ENCODE data around the gene CRHR2.

The CRHR2 gene

DNA sequence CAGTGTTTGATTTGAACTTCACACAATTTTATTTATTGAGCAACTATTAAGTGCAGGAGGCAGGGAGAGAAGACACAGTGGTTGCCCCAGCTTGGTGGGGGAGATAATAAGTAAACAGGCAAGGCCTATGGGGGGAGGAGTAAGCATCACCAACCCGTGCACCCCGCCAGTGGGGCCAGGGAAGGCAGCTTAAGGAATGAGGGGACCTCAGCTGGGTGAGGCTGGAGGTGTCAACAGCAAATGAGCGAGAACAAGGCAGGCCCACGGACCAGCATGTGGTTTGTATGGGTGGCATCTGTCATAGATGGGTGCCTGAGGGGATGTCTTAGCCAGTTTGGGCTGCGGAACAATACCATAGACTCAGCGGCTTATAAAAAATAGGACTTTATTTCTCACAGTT lies 24.1 kb upstream of the CRHR2 start:
- DNase-seq = no peak

DNA sequence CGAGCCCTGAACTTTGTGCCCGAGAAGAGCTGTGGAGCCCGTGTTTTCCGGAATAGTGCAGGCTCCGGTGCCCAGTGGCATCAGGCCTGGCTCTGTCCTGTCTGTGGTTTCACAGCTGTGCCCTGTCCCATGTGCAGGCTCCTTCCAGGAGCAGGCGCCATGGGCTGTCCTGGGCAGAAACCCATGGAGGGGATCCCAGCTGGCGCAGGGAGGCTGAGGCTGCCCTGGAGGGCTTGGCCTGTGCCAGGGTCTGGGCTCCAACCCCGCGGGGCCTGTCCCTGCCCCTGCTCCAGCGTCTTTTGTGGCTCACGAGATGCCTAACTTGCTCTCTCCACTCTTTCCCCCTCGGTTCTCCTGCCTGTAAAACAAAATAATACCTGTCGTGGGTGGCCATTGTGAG lies 23.3 kb upstream of the CRHR2 start:
- no peak for DNase-seq

DNA sequence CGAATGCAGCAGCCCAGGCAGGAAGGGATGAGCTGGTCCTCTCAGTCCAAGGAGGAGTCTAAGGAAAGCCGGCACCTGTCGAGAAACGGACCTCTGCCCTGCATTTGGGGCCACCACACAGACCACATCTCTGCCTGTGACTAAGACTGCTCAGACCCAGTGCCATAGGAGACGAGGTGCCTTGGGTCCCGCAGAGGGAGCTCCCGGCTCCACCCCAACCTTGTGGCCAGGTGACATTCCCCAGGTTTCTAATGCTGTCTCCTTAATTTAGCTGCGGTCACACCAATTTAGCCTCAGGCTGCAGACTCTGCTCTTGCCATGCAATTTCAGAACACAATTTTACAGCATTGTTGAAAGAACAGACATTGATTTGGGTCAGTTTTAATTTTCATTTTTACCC lies 22.8 kb upstream of the CRHR2 start:
- DNase-seq = no peak

DNA sequence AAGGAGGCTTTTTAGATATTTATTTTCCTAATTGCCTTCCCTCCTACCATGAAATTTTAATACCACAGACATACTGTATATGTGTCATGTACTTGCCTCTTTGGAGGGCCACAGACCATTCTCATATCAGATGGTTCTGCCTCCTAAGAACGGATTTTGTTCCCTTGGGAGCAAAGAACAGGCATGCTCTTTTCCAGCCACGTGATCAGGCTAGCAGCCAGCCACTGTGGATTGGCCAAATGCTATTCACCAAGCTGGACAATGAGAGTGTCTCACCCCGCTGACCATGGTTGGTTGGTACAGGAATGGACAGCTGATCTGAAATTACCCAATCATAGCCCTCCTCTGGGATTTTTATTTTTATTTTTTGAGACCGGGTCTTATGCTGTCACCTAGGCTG lies 21.5 kb upstream of the CRHR2 start:
- no peak for DNase-seq

DNA sequence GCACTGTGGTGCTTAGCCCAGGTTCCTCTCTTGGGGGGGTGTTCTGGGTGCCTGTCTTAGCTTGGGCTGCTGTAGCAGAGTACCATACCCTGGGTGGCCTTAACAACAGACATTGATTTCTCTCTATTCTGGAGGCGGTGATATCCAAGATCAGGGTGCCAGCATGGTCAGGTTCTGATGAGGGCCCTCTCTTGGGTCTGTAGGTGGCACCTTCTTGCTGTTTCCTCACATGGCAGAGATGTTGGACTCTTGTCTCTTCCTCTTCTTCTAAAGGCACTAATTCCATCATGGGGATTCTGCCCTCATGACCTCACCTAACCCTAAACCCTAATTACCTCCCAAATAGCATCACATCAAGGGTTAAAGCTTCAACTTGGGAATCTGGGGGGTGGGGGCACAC lies 19.9 kb upstream of the CRHR2 start:
- DNase-seq = peak; percentile 22

DNA sequence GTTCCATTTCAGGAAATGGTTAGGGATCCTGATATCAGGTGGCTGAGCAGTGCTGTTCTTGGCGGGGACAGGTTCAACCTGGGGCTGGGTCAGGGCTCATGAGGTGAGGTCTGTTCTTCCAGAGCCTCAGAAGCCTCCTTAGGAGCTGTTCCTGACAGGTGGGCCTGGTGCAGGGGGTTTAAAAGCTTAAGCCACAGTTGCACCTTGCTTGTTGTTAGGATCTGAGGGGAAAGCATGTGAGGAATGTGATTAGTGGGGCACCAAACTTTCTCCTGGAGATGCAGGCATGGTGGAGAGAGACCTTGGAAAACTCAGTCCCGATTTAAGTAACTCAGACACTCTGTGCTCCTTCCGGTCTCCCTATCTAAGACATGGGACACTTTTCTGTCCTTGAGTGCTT lies 18.7 kb upstream of the CRHR2 start:
- no peak for DNase-seq

DNA sequence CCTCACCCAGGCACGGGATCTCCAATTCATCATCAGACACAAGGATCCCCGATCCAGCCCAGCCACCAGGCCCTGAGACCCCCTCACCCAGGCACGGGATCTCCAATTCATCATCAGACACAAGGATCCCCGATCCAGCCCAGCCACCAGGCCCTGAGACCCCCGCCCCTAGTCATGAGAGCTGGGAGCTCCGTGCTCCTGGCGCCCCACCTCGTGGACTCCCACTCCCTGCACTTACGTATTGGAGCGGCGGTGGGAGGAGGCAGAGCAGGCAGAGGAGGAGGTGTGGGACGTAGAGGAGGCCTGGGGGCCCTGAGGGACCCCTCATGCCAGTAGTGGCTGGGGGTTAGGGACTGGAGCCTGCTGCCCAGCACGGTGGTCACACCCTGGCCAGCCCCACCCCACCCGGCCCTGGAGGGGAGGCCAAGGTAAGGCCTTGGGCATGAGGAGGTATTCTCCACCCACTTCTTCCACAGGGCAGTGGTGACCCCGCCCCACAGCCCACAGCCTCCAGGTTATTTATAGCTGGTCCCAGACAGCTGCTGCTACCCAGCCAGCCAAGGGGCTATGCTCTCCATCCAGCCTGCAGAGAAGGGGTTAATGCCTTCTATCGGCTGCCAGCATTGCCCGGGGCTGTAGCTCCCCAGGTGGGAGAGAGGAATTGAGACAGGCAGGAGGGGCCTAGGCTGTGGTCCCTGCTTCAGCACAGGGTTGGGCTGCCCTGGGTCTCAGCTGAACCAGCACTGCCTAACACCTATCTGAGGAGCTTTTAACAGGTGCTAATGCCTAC lies 17.6 kb upstream of the CRHR2 start:
- DNase-seq = no peak

DNA sequence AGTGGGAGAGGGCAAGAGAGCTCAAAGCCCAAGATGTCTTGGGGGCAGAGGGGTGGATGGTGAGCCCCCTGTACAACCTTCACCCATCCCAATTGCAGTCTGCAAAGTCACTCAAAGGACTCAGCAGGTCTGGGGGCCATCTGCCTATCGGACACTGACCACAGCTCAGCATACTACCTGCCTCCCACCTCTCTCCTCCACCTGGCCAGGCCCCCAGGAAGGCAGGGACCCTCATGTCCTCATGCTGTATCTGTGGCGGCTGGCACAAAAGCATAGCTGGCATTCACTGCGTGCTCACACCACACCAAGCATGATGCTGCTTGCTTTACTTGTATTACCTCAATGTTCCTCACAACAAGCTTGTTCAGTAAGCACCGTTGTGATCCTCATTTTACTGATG lies 16.2 kb upstream of the CRHR2 start:
- DNase-seq = no peak

DNA sequence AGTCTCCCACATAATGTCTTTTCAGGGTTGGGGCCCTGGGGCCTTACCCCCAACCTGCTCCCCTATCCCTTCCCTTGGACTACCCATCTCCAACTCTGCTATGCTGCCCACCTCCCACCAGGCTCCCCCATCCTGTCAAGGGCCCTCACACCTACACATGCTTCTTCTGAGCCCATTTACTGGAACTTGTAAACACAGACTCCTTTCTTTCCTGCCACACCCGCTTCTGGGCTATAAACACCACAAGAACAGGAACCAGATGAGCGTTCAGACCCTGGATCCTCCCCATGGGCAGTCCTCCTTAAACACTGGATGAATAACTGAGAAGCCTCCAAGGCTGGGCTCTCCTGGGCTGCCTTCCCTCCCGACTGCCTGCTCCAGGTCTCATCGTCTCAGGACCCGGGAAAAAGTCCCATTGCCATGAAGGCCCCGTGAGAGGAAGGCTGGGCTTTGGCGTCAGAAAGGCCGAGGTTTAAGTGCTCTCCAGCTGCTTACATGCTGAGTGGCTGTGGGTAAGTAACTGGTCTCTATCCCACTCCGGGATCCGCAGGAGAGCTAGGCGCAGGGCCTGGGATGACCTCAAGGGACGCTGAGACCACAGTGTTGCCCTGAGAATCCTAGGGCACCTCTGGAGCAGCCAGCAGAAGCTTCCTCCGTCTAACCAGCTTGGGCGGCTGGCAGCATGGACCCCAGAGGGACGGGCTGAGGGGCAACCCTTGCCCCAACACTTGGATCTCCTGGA lies 15.6 kb upstream of the CRHR2 start:
- no peak for DNase-seq

DNA sequence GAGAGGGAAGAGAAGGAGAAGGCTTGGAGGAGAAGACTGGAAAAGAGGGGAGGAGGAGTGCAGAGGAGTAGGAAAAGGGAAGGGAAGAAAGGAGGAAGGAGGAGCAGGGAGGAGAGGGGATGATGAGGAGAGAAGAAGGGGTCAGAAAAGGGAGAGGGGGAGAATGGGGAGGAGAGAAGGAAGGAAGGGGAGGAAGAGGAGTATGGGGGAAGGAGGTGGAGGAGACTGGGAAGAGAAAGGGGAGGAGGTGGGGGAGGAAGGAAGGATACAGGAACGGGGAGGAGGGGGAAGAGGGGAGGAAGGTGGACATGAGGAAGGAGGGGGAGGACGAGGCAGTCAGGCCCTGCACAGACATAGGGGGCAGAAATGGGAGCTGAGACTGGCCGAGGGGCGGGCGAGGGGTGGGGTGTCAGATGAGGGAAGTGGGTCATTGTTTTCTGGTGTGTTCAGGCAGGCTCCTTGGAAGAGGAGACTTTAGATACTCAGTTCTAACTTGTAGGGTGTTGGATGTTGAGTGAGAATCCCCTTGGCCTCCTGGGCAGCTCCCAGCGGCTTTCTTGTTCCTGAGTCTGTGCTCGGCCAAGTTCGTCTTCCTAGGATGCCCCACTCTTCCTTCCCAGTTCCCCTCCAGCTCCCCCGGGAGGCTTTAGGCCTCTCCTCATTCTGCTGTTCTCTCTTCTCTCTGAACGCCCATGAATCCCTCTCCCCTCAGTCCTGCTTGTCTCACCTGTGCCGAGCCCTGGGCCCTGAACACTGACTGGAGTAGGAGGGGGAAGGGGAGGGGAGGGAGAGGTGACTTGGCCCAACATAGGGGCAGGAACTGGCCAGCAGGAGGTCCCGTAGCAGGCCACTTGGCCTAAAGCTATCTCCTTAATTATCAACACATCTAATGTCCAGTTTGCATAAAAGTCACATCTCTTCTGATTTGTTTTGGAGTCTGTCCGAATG lies 12.8 kb upstream of the CRHR2 start:
- DNase-seq = no peak

DNA sequence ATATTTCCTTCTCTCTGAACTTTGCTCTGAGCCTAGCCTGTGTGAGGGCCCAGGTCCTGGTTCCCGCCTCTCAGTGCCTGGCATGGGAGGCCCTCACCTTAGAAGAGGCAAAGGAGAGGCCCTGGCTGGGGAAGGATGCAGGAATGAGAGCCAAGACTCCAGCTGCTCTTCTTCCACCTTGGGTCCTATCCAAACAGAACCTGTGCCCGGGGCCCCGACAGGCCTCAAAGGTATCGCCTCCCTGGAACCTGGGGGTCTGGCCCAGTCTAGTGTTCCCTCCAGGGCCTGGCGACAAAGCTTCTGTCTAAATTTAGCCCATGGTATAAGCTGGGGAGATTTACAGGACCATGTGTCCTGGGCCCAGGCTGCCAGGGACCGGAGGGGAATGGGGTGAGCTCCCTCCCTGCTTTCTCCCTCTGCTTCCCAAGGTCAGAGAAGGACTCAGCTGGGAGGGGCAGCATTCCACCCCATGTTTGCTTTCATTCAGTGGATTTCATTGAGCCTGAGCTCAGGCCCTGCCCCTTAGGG lies 12.0 kb upstream of the CRHR2 start:
- no peak for DNase-seq

DNA sequence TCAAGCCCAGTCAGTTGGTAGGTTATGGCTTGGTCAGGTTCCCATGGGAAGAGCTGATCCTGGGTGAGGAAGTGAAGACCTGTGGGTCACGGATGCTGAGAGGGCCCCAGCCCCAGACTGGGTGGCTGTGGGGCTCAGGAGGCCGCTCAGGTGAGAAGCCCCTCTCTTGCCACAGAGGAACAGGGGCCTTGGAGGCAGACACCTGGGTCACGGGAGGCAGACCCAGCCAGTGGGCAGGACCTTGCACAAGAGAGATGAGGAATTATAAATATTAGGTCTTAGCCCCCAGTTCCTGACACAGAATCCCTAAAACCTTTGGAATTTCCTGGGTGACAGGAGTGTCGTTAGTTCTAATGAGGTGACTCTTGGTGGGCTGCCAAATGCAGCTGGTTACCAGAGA lies 10.6 kb upstream of the CRHR2 start:
- DNase-seq = no peak

DNA sequence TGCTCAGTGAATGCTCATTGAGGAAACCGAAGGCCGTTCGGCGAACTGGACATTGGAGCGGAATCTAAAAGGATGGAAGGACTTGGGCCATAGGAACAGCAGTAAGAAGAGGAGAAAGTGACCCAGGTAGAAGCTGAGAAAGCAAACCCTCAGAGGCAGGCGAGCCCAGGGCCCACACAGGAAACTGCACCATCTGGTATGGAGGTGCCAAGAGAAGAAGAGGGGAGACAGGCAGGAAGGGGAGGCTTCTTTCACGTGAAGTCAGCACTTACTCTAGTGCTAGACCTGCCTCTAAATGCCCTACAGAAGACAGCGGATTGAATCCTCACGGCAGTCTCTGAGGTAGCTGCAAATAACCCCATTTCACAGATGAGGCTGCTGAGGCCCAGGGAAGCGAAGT lies 10.2 kb upstream of the CRHR2 start:
- no peak for DNase-seq

DNA sequence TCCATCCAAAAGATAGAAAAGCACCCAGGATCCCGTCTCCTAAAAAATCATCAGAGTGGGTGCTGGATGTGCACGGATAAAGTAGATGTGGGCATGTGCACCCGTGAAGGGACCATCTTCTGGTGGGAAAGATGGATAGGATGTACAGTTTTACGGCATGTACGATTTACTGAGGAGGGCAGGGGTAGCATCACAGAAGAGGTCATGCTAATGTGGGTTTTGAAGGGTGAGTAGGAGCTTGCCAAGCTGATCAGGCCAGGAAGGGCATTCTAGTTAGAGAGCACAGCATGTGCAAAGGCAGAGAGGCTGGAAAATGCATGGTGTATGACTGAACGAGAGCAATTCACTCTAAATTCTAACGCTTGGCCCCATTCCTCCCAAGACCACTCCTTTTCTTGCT lies 7.8 kb upstream of the CRHR2 start:
- no peak for DNase-seq

DNA sequence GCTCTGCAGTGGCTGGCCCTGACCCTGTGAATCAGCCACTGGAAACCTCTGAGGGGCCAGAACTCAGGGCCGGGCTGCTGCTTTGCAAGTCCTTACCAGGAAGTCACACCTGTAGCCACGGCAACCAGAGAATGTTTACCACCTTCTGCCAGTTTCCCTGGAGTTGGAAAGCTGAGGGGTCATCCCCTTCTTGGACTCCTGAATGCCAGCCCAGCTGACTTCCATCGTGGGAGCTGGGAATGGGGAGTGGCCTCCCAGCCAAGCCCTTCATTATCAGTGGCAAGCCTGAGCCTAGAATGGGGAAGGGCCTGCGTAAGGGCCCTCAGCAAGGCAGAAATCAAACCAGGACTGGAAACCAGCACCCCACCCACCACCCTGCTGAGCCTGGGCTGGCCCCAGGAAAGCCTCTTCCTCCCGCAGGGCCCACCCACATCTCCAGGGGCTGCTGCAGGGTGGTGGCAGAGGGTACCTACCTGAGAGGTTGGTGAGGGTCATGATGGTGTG lies 6.5 kb upstream of the CRHR2 start:
- no peak for DNase-seq

DNA sequence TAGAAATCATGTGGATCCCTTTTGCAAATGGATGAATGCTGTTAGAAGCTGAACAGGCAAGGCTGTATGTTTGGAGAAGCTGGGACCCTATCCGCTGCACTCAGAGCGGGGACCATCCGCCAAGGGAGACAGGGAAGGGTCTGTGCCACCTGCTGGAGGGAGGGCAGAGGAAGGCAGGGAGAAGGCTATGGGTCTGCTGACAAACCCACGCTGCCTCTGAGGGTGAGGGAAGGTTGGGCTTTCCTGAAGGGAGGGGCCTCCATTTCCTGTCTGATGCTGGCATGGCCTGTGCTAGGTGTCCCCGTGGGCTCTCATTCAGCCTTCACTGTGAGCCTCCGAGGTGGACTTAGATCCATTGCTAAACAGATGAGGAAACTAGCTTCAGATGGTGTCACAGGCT lies 5.3 kb upstream of the CRHR2 start:
- DNase-seq = no peak

DNA sequence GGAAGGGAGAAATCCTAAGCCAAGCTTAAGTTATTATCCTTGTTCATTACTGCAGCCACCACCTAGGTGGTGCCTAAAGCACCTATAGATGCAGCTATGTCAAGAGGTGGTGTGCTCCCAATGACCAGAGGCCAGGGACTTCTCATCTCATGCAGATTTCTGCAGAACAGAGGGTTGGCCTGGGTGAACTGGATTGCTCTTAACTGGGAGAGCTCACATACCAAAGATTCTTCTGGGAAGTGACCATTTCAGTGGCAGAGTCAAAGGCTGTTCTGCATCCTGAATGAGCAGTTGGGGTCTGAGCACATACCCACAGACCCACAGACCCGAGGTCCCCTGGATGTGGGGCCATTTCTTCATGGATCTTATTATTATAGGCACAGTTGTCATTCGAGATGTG lies 2.1 kb upstream of the CRHR2 start:
- DNase-seq = no peak

DNA sequence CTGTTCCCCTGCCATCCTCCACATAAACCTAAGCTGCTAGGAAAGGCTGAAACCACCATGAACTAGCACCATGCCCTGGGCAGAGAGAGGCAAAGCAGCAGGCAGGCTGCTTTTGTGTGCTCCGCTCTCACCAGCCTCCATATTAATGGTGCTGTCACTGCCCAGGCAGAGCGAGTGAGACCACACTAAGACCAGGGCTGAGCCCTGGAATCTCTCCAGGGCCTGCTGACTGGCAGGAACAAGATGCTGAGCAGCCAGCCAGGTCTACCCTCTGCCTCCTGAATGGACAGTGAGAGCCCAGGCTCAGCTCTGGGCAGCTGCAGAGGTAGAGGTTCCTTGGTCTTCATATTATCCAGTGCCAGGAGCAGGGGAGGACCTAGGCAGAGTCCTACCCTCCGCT lies 1.6 kb upstream of the CRHR2 start:
- DNase-seq = no peak

DNA sequence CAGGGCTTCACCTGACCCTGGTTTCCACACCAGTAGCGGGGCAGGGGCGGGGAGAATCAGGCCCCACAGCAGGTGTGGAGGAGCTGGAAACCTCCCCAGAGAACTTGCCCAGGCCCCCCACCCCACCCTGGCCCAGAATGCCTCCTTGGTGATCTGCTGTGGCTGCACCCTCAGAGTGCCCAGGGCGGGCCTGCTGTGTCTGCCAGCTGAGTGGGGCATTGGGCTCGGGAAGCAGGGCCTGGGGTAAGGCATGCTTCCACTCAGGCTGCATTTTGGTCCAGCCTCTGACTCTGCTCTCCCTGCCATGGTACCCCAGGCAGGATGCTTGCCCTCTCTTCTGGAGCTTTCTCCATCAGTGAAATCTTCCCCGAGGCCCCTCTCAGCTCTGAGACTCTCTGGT lies 1.1 kb upstream of the CRHR2 start:
- no peak for DNase-seq

DNA sequence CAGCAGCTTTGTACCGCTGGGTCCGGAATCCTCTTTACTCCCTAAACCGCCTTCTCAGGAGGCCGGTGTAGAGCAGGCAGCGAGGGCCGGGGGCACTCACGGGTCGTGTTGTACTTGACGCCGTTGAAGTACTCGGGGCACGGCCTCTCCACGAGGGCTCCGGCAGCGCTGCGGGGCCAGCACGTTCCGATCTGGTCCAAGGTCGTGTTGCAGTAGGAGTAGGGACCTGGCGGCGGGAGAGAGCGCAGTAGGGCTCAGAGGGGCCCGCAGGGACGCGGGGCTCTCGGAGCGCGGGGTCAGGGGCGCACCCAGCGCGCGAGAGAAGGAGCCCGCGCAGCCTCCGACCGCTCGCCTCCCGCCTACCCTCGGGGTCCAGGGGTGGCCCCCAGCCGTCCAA lies 443 bp downstream of the CRHR2 start:
- DNase-seq = peak; percentile 25

DNA sequence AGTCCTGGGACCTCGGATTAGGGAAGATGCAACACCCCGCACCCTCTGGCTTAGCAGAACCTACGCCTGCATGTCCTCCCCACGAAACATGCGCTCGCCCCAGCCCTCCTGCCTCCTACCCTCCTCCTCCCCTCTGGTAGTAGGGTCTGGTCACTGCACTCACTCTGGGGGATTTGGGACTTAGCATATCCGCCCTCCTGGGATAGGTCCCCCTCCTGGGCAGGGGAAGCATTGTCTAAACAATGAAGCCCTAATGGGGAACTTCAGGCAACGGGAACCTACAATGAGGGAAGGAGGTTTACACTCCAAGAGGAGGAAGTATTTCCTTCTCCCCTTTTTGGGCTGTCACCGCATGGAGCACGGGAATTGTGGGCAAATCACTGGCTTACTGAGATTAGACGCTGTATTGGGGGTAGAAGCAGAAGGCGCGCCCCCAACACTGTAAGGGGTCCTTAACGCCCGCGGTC lies 892 bp downstream of the CRHR2 start:
- DNase-seq = no peak

DNA sequence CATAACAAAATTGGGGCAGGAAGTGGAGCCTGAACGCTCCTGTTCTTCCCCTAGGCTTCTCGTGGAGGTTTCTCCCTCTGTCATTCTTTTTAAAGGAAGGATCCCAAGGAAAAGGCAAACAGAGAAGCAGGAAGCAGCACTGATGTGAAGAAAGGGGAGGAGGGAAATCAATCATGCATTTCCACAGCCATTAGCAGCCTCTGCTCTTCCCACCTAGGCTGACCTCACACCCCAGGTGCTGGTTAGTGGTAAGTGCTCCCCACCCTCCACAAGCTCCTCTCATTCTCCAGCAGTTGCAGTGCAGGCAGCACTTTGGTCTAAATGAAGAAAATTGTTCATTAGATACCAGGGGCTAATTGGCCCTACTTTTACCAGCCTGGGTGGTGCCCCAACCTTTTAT lies 2.6 kb downstream of the CRHR2 start:
- DNase-seq = no peak

DNA sequence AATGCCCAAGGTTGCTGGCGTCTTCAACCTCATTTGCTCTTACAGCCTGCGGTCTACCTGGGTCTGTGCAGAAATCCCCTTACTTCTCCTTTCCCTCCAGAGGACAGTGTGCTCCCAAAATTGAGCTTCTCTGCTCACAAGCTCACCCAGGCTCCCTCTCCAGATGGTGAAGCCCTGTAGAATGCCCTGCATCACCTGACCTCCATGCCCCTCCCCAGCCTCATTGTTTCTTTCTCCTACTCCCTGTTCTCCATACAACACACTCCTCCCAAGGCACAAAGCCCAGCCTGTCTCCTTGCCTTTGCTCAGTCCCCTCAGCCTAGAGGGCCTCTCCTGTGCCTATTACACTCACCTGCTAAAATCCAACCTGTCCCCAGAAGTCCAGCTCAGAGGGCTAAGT lies 3.5 kb downstream of the CRHR2 start:
- no peak for DNase-seq
